ENCODE results near the gene ADGRF3. TPM values are rescaled to one million over a fixed set of nuclear protein-coding genes. Genes with fewer than 3 reads are reported as not detected.

Gene ADGRF3, protein sequence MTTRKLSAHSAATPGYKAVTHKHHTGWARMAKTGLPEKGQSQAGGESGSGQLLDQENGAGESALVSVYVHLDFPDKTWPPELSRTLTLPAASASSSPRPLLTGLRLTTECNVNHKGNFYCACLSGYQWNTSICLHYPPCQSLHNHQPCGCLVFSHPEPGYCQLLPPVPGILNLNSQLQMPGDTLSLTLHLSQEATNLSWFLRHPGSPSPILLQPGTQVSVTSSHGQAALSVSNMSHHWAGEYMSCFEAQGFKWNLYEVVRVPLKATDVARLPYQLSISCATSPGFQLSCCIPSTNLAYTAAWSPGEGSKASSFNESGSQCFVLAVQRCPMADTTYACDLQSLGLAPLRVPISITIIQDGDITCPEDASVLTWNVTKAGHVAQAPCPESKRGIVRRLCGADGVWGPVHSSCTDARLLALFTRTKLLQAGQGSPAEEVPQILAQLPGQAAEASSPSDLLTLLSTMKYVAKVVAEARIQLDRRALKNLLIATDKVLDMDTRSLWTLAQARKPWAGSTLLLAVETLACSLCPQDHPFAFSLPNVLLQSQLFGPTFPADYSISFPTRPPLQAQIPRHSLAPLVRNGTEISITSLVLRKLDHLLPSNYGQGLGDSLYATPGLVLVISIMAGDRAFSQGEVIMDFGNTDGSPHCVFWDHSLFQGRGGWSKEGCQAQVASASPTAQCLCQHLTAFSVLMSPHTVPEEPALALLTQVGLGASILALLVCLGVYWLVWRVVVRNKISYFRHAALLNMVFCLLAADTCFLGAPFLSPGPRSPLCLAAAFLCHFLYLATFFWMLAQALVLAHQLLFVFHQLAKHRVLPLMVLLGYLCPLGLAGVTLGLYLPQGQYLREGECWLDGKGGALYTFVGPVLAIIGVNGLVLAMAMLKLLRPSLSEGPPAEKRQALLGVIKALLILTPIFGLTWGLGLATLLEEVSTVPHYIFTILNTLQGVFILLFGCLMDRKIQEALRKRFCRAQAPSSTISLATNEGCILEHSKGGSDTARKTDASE
- 0.69 TPM in 1 of 2 replicates, not detected in the other for total RNA-seq

GRCh38 chr2:26346454-26347053 lies at the start of gene ADGRF3:
Gene ADGRF3 (minus strand): TSS chr2:26346789. CDS start chr2:26346234, 555 bp downstream.
- DNase-seq (ENCODE audit: low read depth), result no peak
- H3K4me3 ChIP-seq (ENCODE audit: low read depth, low read length), result peak within 1 kb of the TSS; percentile 92
- TF ChIP-seq, protein P1, sequence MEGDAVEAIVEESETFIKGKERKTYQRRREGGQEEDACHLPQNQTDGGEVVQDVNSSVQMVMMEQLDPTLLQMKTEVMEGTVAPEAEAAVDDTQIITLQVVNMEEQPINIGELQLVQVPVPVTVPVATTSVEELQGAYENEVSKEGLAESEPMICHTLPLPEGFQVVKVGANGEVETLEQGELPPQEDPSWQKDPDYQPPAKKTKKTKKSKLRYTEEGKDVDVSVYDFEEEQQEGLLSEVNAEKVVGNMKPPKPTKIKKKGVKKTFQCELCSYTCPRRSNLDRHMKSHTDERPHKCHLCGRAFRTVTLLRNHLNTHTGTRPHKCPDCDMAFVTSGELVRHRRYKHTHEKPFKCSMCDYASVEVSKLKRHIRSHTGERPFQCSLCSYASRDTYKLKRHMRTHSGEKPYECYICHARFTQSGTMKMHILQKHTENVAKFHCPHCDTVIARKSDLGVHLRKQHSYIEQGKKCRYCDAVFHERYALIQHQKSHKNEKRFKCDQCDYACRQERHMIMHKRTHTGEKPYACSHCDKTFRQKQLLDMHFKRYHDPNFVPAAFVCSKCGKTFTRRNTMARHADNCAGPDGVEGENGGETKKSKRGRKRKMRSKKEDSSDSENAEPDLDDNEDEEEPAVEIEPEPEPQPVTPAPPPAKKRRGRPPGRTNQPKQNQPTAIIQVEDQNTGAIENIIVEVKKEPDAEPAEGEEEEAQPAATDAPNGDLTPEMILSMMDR (conservative IDR thresholded peaks at IDR 0.05; ENCODE audit: low read depth, low read length), result no peak

DNA sequence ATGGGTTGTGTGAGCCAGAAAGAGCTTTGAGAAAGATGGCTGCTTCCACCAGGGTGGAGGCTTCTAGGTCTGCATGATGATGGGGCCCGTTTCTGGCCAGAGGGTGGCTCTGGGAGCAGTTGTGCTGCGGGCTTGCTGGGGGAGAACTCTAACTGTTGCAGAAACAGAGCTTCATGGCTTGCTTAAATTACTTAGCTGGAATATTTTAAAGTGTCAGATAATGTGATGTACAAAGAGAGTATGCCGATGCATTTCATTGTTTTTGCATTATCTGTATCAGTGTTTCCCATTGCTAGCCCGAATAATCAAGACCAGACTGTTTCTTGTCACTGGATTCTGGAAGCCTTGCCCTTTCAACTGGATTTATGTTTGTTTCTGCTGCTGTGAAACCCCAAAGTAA lies 48.8 kb upstream of the ADGRF3 start:
- TF ChIP-seq, protein P1 (conservative IDR thresholded peaks at IDR 0.05; ENCODE audit: low read depth, low read length), result no peak
- no peak overlapping the region for H3K4me3 ChIP-seq (ENCODE audit: low read depth, low read length)
- DNase-seq (ENCODE audit: low read depth), result no peak

GRCh38 chr2:26394694-26395093 lies 48.1 kb upstream of the ADGRF3 start:
- H3K4me3 ChIP-seq (ENCODE audit: low read depth, low read length), result no peak overlapping the region
- TF ChIP-seq, protein P1 (conservative IDR thresholded peaks at IDR 0.05; ENCODE audit: low read depth, low read length), result no peak
- no peak for DNase-seq (ENCODE audit: low read depth)

- no peak overlapping the region for H3K4me3 ChIP-seq (ENCODE audit: low read depth, low read length)
- TF ChIP-seq, protein P1 (conservative IDR thresholded peaks at IDR 0.05; ENCODE audit: low read depth, low read length), result no peak
- no peak for DNase-seq (ENCODE audit: low read depth)
These were observed 40.6 kb upstream of the ADGRF3 start for GRCh38 chr2:26387189-26387588.

GRCh38 chr2:26384597-26384996 lies 38.0 kb upstream of the ADGRF3 start:
- no peak overlapping the region for H3K4me3 ChIP-seq (ENCODE audit: low read depth, low read length)
- TF ChIP-seq, protein P1 (conservative IDR thresholded peaks at IDR 0.05; ENCODE audit: low read depth, low read length), result no peak
- no peak for DNase-seq (ENCODE audit: low read depth)

- no peak for DNase-seq (ENCODE audit: low read depth)
- TF ChIP-seq, protein P1 (conservative IDR thresholded peaks at IDR 0.05; ENCODE audit: low read depth, low read length), result no peak
- H3K4me3 ChIP-seq (ENCODE audit: low read depth, low read length), result no peak overlapping the region
These were observed 37.6 kb upstream of the ADGRF3 start for GRCh38 chr2:26384183-26384582.
